Epidermal melanocyte (primary cell): ENCODE data around the gene FZD7.

Experiments used
- DNase-seq: peaks from one replicate; pipeline ENCODE4 v3.0.0; 2011; ENCODE audit warnings: low spot score; ENCODE audit not compliant: insufficient read length

FZD7 gene

GRCh38 chr2:202033317-202034248 lies at the start of gene FZD7:
Gene FZD7 (plus strand): TSS chr2:202033855. CDS start chr2:202034648, 793 bp downstream.
- DNase-seq, result peak; percentile 73

GRCh38 chr2:201984333-201984732 lies 49.3 kb upstream of the FZD7 start:
- DNase-seq, result no peak

GRCh38 chr2:201984800-201985525 lies 48.7 kb upstream of the FZD7 start:
- peak; percentile 62 for DNase-seq

- DNase-seq, result no peak
Measured at GRCh38 chr2:201985728-201986462, 47.8 kb upstream of the FZD7 start.

- no peak for DNase-seq
Measured at GRCh38 chr2:201986463-201986735, 47.3 kb upstream of the FZD7 start.

- no peak for DNase-seq
Measured at GRCh38 chr2:201987426-201987825, 46.2 kb upstream of the FZD7 start.

GRCh38 chr2:201990069-201990468 lies 43.6 kb upstream of the FZD7 start:
- no peak for DNase-seq

GRCh38 chr2:201992960-201993359 lies 40.7 kb upstream of the FZD7 start:
- DNase-seq, result no peak

GRCh38 chr2:201994973-201995638 lies 38.5 kb upstream of the FZD7 start:
- DNase-seq, result no peak

GRCh38 chr2:201996006-201996405 lies 37.6 kb upstream of the FZD7 start:
- no peak for DNase-seq

- DNase-seq, result no peak
Measured at GRCh38 chr2:201996679-201997314, 36.9 kb upstream of the FZD7 start.

GRCh38 chr2:201999279-201999678 lies 34.4 kb upstream of the FZD7 start:
- DNase-seq, result peak; percentile 36

- no peak for DNase-seq
Measured at GRCh38 chr2:202001826-202002225, 31.8 kb upstream of the FZD7 start.

GRCh38 chr2:202002381-202002780 lies 31.3 kb upstream of the FZD7 start:
- DNase-seq, result no peak

- no peak for DNase-seq
Measured at GRCh38 chr2:202005272-202005887, 28.3 kb upstream of the FZD7 start.

GRCh38 chr2:202006301-202006700 lies 27.4 kb upstream of the FZD7 start:
- no peak for DNase-seq

- DNase-seq, result no peak
Measured at GRCh38 chr2:202007015-202007982, 26.4 kb upstream of the FZD7 start.

GRCh38 chr2:202007983-202008354 lies 25.7 kb upstream of the FZD7 start:
- DNase-seq, result no peak

GRCh38 chr2:202009019-202009481 lies 24.6 kb upstream of the FZD7 start:
- peak; percentile 46 for DNase-seq
